ENCODE results near the gene LCLAT1.

DNA sequence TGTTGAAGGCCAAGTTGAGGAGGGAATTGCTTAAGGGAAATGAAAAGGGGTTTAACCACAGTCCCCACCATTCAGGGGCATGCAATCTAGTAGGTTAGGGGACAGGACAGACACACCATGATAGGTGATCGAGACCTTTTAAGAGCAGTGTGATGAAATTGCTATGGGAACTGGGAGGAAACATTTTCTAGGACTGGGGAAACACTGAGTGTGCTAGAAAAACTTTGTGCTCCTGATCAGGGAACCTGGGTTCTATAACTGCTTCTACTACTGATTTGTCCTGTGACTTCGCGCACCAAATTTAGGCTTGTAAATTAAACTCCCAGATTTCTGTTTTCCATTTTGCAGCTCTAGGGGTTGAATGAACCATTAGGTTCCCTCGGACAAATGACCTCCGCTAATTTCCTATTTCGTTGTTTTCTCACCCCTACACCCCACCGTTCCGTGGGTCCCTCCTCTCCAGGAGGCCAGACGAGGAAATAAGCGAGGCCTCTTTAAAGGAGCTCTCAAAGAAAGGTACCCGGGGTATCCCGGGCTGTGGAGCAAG is 371 bp upstream of the LCLAT1 start:
- TF ChIP-seq, protein P1, sequence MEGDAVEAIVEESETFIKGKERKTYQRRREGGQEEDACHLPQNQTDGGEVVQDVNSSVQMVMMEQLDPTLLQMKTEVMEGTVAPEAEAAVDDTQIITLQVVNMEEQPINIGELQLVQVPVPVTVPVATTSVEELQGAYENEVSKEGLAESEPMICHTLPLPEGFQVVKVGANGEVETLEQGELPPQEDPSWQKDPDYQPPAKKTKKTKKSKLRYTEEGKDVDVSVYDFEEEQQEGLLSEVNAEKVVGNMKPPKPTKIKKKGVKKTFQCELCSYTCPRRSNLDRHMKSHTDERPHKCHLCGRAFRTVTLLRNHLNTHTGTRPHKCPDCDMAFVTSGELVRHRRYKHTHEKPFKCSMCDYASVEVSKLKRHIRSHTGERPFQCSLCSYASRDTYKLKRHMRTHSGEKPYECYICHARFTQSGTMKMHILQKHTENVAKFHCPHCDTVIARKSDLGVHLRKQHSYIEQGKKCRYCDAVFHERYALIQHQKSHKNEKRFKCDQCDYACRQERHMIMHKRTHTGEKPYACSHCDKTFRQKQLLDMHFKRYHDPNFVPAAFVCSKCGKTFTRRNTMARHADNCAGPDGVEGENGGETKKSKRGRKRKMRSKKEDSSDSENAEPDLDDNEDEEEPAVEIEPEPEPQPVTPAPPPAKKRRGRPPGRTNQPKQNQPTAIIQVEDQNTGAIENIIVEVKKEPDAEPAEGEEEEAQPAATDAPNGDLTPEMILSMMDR (IDR thresholded peaks at IDR 0.05), result no peak
- TF ChIP-seq POLR2A (IDR thresholded peaks at IDR 0.05), result no peak

All from upper lobe of left lung (tissue), 4 donors.